PC-3 (cell line): ENCODE results near the gene SKP2. TPM values are rescaled to one million over a fixed set of nuclear protein-coding genes. Genes with fewer than 3 reads are reported as not detected.
"Not testable (repeated sequence)": the region's sequence is repeated elsewhere in the genome, so short reads cannot be mapped to it uniquely, and the experiment has no call there.

Source experiments
- ATAC-seq: fragments of 200-7000 bp; cut with Tn5 transposase; 2 replicates; pipeline ENCODE4 v1.9.1; 2020; ENCODE audit warnings: mild to moderate bottlenecking, moderate library complexity
- BruUV-seq: library from RNA; stranded (reverse); fragments of 400-500 nt; replicated peaks from 2 replicates; lab custom pipeline; 2021; lab: Mats Ljungman, UMichigan
- CTCF ChIA-PET: fragments of 300-600 bp; sonication (Branson Sonifier 250); formaldehyde crosslinking; loops from one replicate; lab custom pipeline; 2022; ENCODE audit warnings: antibody characterized with exemption; lab: Charles Lee
- POLR2A ChIA-PET: fragments of 300-600 bp; sonication (Branson Sonifier 250); formaldehyde crosslinking; loops from one replicate; lab custom pipeline; 2022; ENCODE audit warnings: antibody characterized with exemption; ENCODE audit not compliant: unreplicated experiment; lab: Charles Lee
- DNase-seq: peaks from one replicate; pipeline ENCODE4 v3.0.0-alpha.2; 2015
- H2AFZ ChIP-seq: fragments of 300-600 bp; sonication (generic); 2 replicates; pipeline ENCODE4 v1.6.0; 2016; ENCODE audit warnings: antibody characterized with exemption, low read length
- H3F3A ChIP-seq: fragments of 300-600 bp; sonication (generic); one replicate; pipeline ENCODE4 v1.6.0; 2017; ENCODE audit warnings: antibody characterized with exemption, low read length, control low read depth, mild to moderate bottlenecking; ENCODE audit not compliant: unreplicated experiment
- H3K27ac ChIP-seq: fragments of 300-600 bp; sonication (generic); 2 replicates; pipeline ENCODE4 v1.5.1; 2016; ENCODE audit warnings: mild to moderate bottlenecking, low read length
- H3K27me3 ChIP-seq: fragments of 300-600 bp; sonication (generic); 2 replicates; pipeline ENCODE4 v1.6.1; 2016; ENCODE audit warnings: low read length, mixed read lengths
- H3K36me3 ChIP-seq: fragments of 300-600 bp; sonication (generic); 2 replicates; pipeline ENCODE4 v1.6.1; 2016; ENCODE audit warnings: low read depth, mixed run types, low read length, mixed read lengths
- H3K4me1 ChIP-seq: fragments of 300-600 bp; sonication (generic); 2 replicates; pipeline ENCODE4 v1.5.1; 2016; ENCODE audit warnings: low read length; ENCODE audit not compliant: insufficient read depth
- H3K4me2 ChIP-seq: fragments of 300-600 bp; sonication (generic); 2 replicates; pipeline ENCODE4 v1.6.0; 2016; ENCODE audit warnings: low read length
- H3K4me3 ChIP-seq: fragments of 300-600 bp; sonication (generic); 2 replicates; pipeline ENCODE4 v1.5.1; 2016; ENCODE audit warnings: mild to moderate bottlenecking, low read length, mixed read lengths
- H3K79me2 ChIP-seq: fragments of 300-600 bp; sonication (generic); 2 replicates; pipeline ENCODE4 v1.6.1; 2017; ENCODE audit warnings: low read length, mixed read lengths
- H3K9ac ChIP-seq: fragments of 300-600 bp; sonication (generic); 2 replicates; pipeline ENCODE4 v1.6.0; 2016; ENCODE audit warnings: mild to moderate bottlenecking, low read length
- H3K9me2 ChIP-seq: fragments of 300-600 bp; sonication (generic); replicated peaks from 2 replicates; pipeline ENCODE4 v1.6.1; 2016; ENCODE audit warnings: mixed run types, low read length, mixed read lengths
- H3K9me3 ChIP-seq: fragments of 300-600 bp; sonication (generic); 2 replicates; pipeline ENCODE4 v1.6.1; 2016; ENCODE audit warnings: low read length, mixed read lengths
- H4K20me1 ChIP-seq: fragments of 300-600 bp; sonication (generic); 2 replicates; pipeline ENCODE4 v1.6.1; 2016; ENCODE audit warnings: low read length, mixed read lengths
- EZH2 ChIP-seq: fragments of 300-600 bp; sonication (generic); IDR thresholded peaks from one replicate; pipeline ENCODE4 v1.6.1; 2017; ENCODE audit warnings: antibody characterized with exemption, mild to moderate bottlenecking, low read length; ENCODE audit not compliant: unreplicated experiment
- EZH2phosphoT487 ChIP-seq: fragments of 300-600 bp; sonication (generic); IDR thresholded peaks from 2 replicates; pipeline ENCODE4 v1.6.1; 2018; ENCODE audit warnings: mild to moderate bottlenecking, antibody characterized with exemption, low read length, borderline replicate concordance
- intact Hi-C: fragments of 100-400 bp; cut with micrococcal nuclease; formaldehyde crosslinking; loops from 2 replicates; pipeline ENCODE4 v1.9.0; 2023
- total RNA-seq: library from RNA; depleted of rRNA; stranded (reverse); fragments of >200 nt; gene quantifications from 2 replicates; pipeline ENCODE4 v1.2.3, GENCODE V29; 2014
- TF ChIP-seq, protein P1 (sequence below): fragments of 300-600 bp; sonication (generic); conservative IDR thresholded peaks from 2 replicates; pipeline ENCODE4 v1.5.1; 2017; ENCODE audit warnings: antibody characterized with exemption, low read depth, mild to moderate bottlenecking, low read length

SKP2 gene
- total RNA-seq, 1 experiment from 2014 or later: 32.0 TPM

DNA sequence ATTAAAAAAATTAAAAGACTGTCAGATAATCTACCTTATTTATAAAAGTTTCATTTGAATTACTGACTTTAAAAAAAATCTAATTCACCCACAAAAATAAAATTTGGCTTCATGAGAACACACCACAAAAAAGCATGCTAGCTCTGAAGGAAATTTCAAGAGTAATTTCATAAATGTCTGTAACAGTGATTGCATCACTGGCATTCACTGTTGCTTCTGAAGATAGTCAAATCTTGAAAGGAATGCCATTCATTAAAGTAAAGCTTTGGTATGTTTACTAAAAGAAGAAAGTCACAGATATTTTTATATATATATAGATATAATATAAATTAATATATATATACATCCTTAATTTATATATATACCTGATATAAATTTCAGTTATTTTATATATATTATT, 46.4 kb downstream of the SKP2 start:
- H3K27ac ChIP-seq: no peak overlapping the region
- intact Hi-C loops: no loop called here
- no peak overlapping the region for H3K4me3 ChIP-seq
- no peaks in the 10 kb centered on the region for H3K27me3 ChIP-seq
- ChIA-PET CTCF (no interaction called here), POLR2A (no interaction called here)
- no peak for ATAC-seq
- no TSS peak for BruUV-seq
- H4K20me1 ChIP-seq: no peaks in the 10 kb centered on the region
- TF ChIP-seq EZH2phosphoT487 (no peak), EZH2 (no peak)
- TF ChIP-seq, protein P1, sequence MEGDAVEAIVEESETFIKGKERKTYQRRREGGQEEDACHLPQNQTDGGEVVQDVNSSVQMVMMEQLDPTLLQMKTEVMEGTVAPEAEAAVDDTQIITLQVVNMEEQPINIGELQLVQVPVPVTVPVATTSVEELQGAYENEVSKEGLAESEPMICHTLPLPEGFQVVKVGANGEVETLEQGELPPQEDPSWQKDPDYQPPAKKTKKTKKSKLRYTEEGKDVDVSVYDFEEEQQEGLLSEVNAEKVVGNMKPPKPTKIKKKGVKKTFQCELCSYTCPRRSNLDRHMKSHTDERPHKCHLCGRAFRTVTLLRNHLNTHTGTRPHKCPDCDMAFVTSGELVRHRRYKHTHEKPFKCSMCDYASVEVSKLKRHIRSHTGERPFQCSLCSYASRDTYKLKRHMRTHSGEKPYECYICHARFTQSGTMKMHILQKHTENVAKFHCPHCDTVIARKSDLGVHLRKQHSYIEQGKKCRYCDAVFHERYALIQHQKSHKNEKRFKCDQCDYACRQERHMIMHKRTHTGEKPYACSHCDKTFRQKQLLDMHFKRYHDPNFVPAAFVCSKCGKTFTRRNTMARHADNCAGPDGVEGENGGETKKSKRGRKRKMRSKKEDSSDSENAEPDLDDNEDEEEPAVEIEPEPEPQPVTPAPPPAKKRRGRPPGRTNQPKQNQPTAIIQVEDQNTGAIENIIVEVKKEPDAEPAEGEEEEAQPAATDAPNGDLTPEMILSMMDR: no peak
- H3F3A ChIP-seq: no peaks in the 10 kb centered on the region
- H3K9me3 ChIP-seq: no peaks in the 10 kb centered on the region
- H2AFZ ChIP-seq: no peak overlapping the region
- no peak overlapping the region for H3K4me2 ChIP-seq
- H3K4me1 ChIP-seq: peaks cover 17% of the 10 kb centered on the region
- no peaks in the 10 kb centered on the region for H3K9me2 ChIP-seq
- H3K36me3 ChIP-seq: peaks cover 38% of the 10 kb centered on the region
- no peaks in the 10 kb centered on the region for H3K79me2 ChIP-seq
- H3K9ac ChIP-seq: no peak overlapping the region
- DNase-seq: no peak

DNA sequence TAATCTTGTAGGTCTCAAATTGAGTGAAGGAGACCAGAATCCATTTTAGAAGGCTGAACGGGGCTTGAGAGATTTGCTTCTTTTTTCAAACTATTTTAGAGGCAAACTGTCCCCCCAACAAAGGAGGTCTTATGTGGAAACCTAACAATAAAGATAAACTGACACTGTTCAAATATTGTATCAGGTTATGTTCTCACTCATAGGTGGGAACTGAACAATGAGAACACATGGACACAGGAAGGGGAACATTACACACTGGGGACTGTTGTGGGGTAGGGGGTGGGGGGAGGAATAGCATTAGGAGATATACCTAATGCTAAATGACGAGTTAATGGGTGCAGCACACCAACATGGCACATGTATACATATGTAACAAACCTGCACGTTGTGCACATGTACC, 46.9 kb downstream of the SKP2 start:
- H4K20me1 ChIP-seq, H3F3A ChIP-seq, H3K27me3 ChIP-seq, H3K9me3 ChIP-seq, DNase-seq, intact Hi-C loops, H2AFZ ChIP-seq, H3K79me2 ChIP-seq, H3K27ac ChIP-seq, ATAC-seq, CTCF ChIA-PET, H3K9me2 ChIP-seq, H3K4me2 ChIP-seq, H3K9ac ChIP-seq, BruUV-seq, POLR2A ChIA-PET, H3K4me3 ChIP-seq: not testable (repeated sequence)
- H3K36me3 ChIP-seq: peaks cover 38% of the 10 kb centered on the region
- peaks cover 17% of the 10 kb centered on the region for H3K4me1 ChIP-seq

DNA sequence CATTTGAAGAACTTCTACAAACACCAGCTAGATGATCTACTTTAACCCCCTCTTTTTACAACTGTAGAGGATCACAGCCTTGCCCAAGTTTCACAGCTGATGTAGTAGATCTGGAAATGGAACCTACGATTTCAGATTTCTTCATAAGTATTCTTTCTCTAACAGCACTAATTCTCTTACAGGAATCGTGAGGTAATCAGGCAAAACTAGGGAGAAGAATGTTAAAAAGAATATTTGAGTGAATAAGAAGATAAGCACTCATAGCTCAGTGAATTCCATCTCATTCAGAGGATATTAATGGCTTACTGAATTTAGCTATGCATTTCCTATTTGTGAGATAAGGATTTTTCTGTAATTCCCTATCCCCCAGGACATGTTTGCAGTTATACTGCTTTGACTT, 47.7 kb downstream of the SKP2 start:
- POLR2A ChIA-PET: interaction anchor here (0.6 kb wide), 1 partner anchor 14 kb away, joined by 4 read pairs; no protein-coding TSS in a partner anchor
- Histone ChIP-seq H3K79me2 (no peaks in the 10 kb centered on the region), H3K27ac (no peak overlapping the region), H3K4me1 (peaks cover 17% of the 10 kb centered on the region), H3K9me3 (no peaks in the 10 kb centered on the region), H3F3A (no peaks in the 10 kb centered on the region), H2AFZ (no peak overlapping the region), H3K9ac (no peak overlapping the region), H4K20me1 (no peaks in the 10 kb centered on the region), H3K36me3 (peaks cover 37% of the 10 kb centered on the region), H3K4me2 (no peak overlapping the region), H3K9me2 (no peaks in the 10 kb centered on the region), H3K4me3 (no peak overlapping the region), H3K27me3 (no peaks in the 10 kb centered on the region)
- BruUV-seq: no TSS peak
- CTCF ChIA-PET: no interaction called here
- ATAC-seq: no peak
- intact Hi-C loops: loop anchor here (5.0 kb wide), 1 partner anchor 43 kb away; the partner anchor contains the start of gene NADK2
- no peak for DNase-seq
- no peak for TF ChIP-seq EZH2
- TF ChIP-seq, protein P1: no peak
- no peak for TF ChIP-seq EZH2phosphoT487
